HUES48 (cell line): Measurements from ENCODE around the gene TIPIN.

Experiments
- H3K27ac ChIP-seq: one replicate; pipeline ENCODE4 v1.7.0; 2013; ENCODE audit warnings: low read depth, low read length, inconsistent platforms
- H3K27me3 ChIP-seq: 2 replicates; pipeline ENCODE4 v1.6.1; 2013; ENCODE audit warnings: mild to moderate bottlenecking, low read length; ENCODE audit not compliant: control insufficient read depth, insufficient read depth
- H3K36me3 ChIP-seq: 2 replicates; pipeline ENCODE4 v1.6.1; 2013; ENCODE audit warnings: low read length; ENCODE audit not compliant: control insufficient read depth, insufficient read depth
- H3K4me1 ChIP-seq: 2 replicates; pipeline ENCODE4 v1.6.1; 2013; ENCODE audit warnings: mild to moderate bottlenecking, low read length; ENCODE audit not compliant: control insufficient read depth, insufficient read depth
- H3K4me3 ChIP-seq: 2 replicates; pipeline ENCODE4 v1.5.1; 2013; ENCODE audit warnings: mild to moderate bottlenecking, low read depth, low read length
- H3K9ac ChIP-seq: 2 replicates; pipeline ENCODE4 v1.6.1; 2013; ENCODE audit warnings: mild to moderate bottlenecking, low read depth, low read length, moderate library complexity
- H3K9me3 ChIP-seq: 2 replicates; pipeline ENCODE4 v1.6.1; 2013; ENCODE audit warnings: low read length; ENCODE audit not compliant: control insufficient read depth, insufficient read depth

Gene TIPIN

DNA sequence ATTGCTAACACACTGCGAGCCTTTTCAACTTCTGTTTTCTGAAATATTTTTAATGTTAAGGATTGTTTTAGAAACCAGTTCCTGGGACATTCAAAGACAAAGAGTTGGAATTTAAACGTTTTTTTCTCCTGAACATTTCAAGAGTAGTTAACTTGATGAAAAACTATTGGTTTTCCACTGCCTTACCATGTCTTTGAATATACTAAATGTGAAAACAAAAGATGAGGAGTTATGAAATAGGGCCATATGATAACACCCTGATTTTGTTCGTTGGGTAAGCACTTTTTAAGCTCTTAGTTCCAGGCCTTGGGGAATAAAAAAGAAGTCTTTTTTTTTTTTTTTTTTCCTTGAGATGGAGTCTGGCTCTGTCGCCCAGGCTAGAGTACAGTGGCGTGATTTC is 60.3 kb downstream of the TIPIN start:
- Histone ChIP-seq H3K4me1 (peaks cover 19% of the 10 kb centered on the region), H3K27ac (no peak overlapping the region), H3K27me3 (no peaks in the 10 kb centered on the region), H3K9me3 (no peaks in the 10 kb centered on the region), H3K4me3 (no peak overlapping the region), H3K36me3 (no peaks in the 10 kb centered on the region), H3K9ac (no peak overlapping the region)

- Histone ChIP-seq H3K9me3 (no peaks in the 10 kb centered on the region), H3K27ac (peak overlapping the region; percentile 87), H3K9ac (no peak overlapping the region), H3K36me3 (no peaks in the 10 kb centered on the region), H3K27me3 (no peaks in the 10 kb centered on the region), H3K4me3 (peak overlapping the region; percentile 70), H3K4me1 (peaks cover 19% of the 10 kb centered on the region)
Measured at GRCh38 chr15:66294932-66295235, 61.6 kb downstream of the TIPIN start.

GRCh38 chr15:66294157-66294931 is 62.1 kb downstream of the TIPIN start:
- H3K4me3 ChIP-seq, result peak overlapping the region; percentile 70
- peak overlapping the region; percentile 87 for H3K27ac ChIP-seq
- H3K9me3 ChIP-seq, result no peaks in the 10 kb centered on the region
- peak overlapping the region; percentile 67 for H3K9ac ChIP-seq
- no peaks in the 10 kb centered on the region for H3K27me3 ChIP-seq
- peaks cover 19% of the 10 kb centered on the region for H3K4me1 ChIP-seq
- no peaks in the 10 kb centered on the region for H3K36me3 ChIP-seq

GRCh38 chr15:66293419-66294156 is 62.9 kb downstream of the TIPIN start, which contains the start of gene DIS3L:
Gene DIS3L, plus strand, starts transcription at chr15:66293568. Its CDS starts 29 bp downstream, at chr15:66293597.
- Histone ChIP-seq H3K36me3 (no peaks in the 10 kb centered on the region), H3K27ac (peak within 1 kb of the TSS; percentile 87), H3K4me1 (peaks cover 19% of the 10 kb centered on the region), H3K9me3 (no peaks in the 10 kb centered on the region), H3K27me3 (no peaks in the 10 kb centered on the region), H3K9ac (peak within 1 kb of the TSS; percentile 71), H3K4me3 (peak within 1 kb of the TSS; percentile 70)

- no peaks in the 10 kb centered on the region for H3K36me3 ChIP-seq
- H3K4me1 ChIP-seq, result peaks cover 19% of the 10 kb centered on the region
- peak overlapping the region; percentile 71 for H3K9ac ChIP-seq
- no peaks in the 10 kb centered on the region for H3K9me3 ChIP-seq
- H3K4me3 ChIP-seq, result peak overlapping the region; percentile 70
- H3K27ac ChIP-seq, result peak overlapping the region; percentile 87
- H3K27me3 ChIP-seq, result no peaks in the 10 kb centered on the region
Measured at GRCh38 chr15:66292571-66293418, 63.7 kb downstream of the TIPIN start.

GRCh38 chr15:66291816-66292570 is 64.5 kb downstream of the TIPIN start:
- no peaks in the 10 kb centered on the region for H3K9me3 ChIP-seq
- H3K9ac ChIP-seq, result no peak overlapping the region
- peaks cover 19% of the 10 kb centered on the region for H3K4me1 ChIP-seq
- H3K36me3 ChIP-seq, result no peaks in the 10 kb centered on the region
- H3K27me3 ChIP-seq, result no peaks in the 10 kb centered on the region
- no peak overlapping the region for H3K4me3 ChIP-seq
- H3K27ac ChIP-seq, result no peak overlapping the region

DNA sequence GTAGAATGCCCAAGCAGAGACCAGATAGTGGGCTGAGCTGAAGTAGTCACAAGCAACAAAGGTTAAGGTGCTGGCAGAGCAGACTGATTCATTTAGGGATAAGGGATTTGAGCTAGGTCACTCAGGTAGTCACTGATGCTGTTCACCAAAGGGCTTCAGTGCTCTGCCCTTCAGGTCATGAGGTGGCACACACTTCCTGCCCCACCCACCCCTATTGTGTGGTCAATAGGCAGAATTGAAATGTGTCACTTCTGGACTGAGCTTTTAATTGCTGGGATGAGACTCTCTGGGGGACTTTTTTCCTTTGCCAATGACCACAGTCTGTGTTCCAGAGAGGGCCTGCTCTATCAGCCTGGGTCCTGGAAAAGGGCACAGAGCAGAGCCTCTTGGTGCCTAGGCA is 66.0 kb downstream of the TIPIN start:
- Histone ChIP-seq H3K4me1 (peaks cover 17% of the 10 kb centered on the region), H3K9me3 (no peaks in the 10 kb centered on the region), H3K27me3 (no peaks in the 10 kb centered on the region), H3K27ac (no peak overlapping the region), H3K4me3 (no peak overlapping the region), H3K36me3 (no peaks in the 10 kb centered on the region), H3K9ac (no peak overlapping the region)

GRCh38 chr15:66290007-66290406 is 66.5 kb downstream of the TIPIN start:
- Histone ChIP-seq H3K27ac (no peak overlapping the region), H3K4me3 (no peak overlapping the region), H3K9ac (no peak overlapping the region), H3K9me3 (no peaks in the 10 kb centered on the region), H3K4me1 (peaks cover 12% of the 10 kb centered on the region), H3K27me3 (no peaks in the 10 kb centered on the region), H3K36me3 (no peaks in the 10 kb centered on the region)

DNA sequence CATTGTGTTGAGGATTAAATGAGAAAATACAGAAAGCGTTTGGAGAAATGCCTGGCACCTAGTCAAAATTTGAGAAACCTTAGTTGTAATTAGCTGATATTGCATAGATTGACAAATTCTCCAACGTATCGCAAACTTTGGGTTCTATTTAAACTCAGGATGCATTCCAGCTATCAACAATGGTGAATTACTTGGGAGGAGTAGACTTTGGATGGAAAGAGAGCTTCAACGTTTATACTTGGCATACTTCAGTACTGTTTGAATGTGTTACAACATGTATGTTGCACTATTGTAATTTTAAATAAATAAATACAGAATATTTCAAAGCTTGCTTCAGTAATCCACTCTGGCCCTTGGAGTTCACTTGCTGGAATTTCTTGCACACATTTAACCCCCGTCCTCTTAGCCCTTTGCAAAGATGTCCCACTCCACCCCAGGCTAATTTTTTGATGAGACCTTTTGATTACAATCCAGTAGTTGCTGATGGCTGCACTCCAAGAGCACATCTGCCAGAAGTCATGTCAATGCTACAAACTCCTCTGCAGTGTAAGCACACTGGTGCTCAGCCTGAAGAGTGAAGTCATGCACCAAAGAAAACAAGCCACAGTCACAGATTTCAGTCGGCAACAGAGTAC is 67.8 kb downstream of the TIPIN start:
- Histone ChIP-seq H3K9ac (no peak overlapping the region), H3K36me3 (no peaks in the 10 kb centered on the region), H3K27me3 (no peaks in the 10 kb centered on the region), H3K9me3 (no peaks in the 10 kb centered on the region), H3K4me1 (no peaks in the 10 kb centered on the region), H3K4me3 (no peak overlapping the region), H3K27ac (no peak overlapping the region)

DNA sequence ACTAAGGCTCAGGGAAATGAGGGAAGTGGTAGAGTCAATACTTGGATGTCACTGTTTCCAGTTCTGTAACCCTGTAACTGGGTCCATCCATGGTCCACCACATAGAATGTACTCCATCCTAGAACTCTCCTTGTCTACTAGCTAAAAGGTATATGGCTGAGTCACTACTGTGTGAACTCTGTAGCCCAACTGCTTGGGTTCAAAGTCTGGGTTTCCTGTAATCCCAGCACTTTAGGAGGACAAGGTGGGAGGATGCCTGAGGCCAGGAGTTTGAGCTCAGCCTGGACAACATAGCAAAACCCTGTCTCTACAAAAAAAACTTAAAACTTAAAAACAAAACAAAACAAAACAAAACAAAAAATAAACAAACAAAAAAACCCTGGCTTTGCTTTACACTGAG is 68.4 kb downstream of the TIPIN start:
- no peaks in the 10 kb centered on the region for H3K27me3 ChIP-seq

More for the DNA sequence above, 68.4 kb downstream of the TIPIN start:
- H3K36me3 ChIP-seq, result no peaks in the 10 kb centered on the region
- H3K9ac ChIP-seq, result no peak overlapping the region
- no peak overlapping the region for H3K4me3 ChIP-seq
- no peaks in the 10 kb centered on the region for H3K4me1 ChIP-seq
- H3K9me3 ChIP-seq, result no peaks in the 10 kb centered on the region
- H3K27ac ChIP-seq, result no peak overlapping the region
